ENCODE data around the gene EPS8L3. TPM values are rescaled to one million over a fixed set of nuclear protein-coding genes. Genes with fewer than 3 reads are reported as not detected.

The EPS8L3 gene
- total and polyA plus RNA-seq, 2 experiments from 2014 or later, result not detected

GRCh38 chr1:109716570-109717090 is 47.1 kb downstream of the EPS8L3 start:
- H3K9me2 ChIP-seq (ENCODE audit: insufficient read depth), result no peaks in the 10 kb centered on the region

DNA sequence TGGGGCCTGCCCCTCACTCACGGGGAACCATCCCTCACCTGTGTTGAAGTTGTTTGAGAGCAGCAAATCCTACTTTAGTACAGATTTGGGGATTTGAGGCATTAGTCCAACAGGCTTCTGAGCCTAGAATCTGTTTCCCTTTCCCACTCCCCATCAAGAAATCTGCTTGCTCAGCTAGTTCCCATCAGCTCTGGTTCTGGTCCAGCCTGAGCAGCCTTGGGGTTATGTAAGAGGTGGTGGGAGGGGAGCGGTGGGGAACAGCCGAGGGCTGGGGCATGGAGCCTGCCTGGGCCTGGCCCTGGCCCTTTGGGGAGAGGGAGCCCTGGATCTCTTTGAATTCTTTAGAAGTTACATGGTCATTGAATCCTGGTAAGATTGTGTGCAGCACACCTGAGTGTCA is 47.6 kb downstream of the EPS8L3 start:
- in situ Hi-C loops (cut with MboI), result no loop called here
- 49 to 62% methylated on average over 3 of the region's 3 CpGs for WGBS, 2 experiments (ENCODE audit: low coverage in 1 of 2, low lambda C conversion rate in 2 of 2, missing lambda C conversion rate in 2 of 2)
- peaks cover 19% of the 10 kb centered on the region for H3F3A ChIP-seq (ENCODE audit: insufficient read depth)
- no peak for TF ChIP-seq EZH2 (IDR thresholded peaks at IDR 0.05; ENCODE audit: insufficient read depth, poor library complexity, severe bottlenecking)
- TF ChIP-seq EZH2phosphoT487 (IDR thresholded peaks at IDR 0.05; ENCODE audit: insufficient read depth, low read depth), result no peak
- H3K4me2 ChIP-seq (ENCODE audit: unreplicated experiment), result no peak overlapping the region
- H3K36me3 ChIP-seq (ENCODE audit: low read depth), result no peaks in the 10 kb centered on the region
- H3K27ac ChIP-seq, result no peak overlapping the region
- H4K20me1 ChIP-seq (ENCODE audit: insufficient read depth), result no peaks in the 10 kb centered on the region
- no peaks in the 10 kb centered on the region for H3K79me2 ChIP-seq (ENCODE audit: insufficient read depth)
- H3K9me3 ChIP-seq (ENCODE audit: low read depth), result no peaks in the 10 kb centered on the region
- no peak overlapping the region for H3K4me3 ChIP-seq
- DNase-seq, result no peak
- H3K4me1 ChIP-seq (ENCODE audit: insufficient read depth), result peaks cover 16% of the 10 kb centered on the region
- no peaks in the 10 kb centered on the region for H3K27me3 ChIP-seq (replicated peaks; ENCODE audit: insufficient read depth)
- H3K9ac ChIP-seq, result no peak overlapping the region
- H2AFZ ChIP-seq, result no peak overlapping the region
- H3K9me2 ChIP-seq (ENCODE audit: insufficient read depth), result no peaks in the 10 kb centered on the region

More at GRCh38 chr1:109716570-109717090, 47.1 kb downstream of the EPS8L3 start:
- Histone ChIP-seq H3K9me3 (ENCODE audit: low read depth) (no peaks in the 10 kb centered on the region), H3K27me3 (replicated peaks; ENCODE audit: insufficient read depth) (no peaks in the 10 kb centered on the region), H3K9ac (no peak overlapping the region), H3K79me2 (ENCODE audit: insufficient read depth) (no peaks in the 10 kb centered on the region), H3K36me3 (ENCODE audit: low read depth) (no peaks in the 10 kb centered on the region), H4K20me1 (ENCODE audit: insufficient read depth) (no peaks in the 10 kb centered on the region), H3K4me2 (ENCODE audit: unreplicated experiment) (no peak overlapping the region), H2AFZ (no peak overlapping the region), H3K4me3 (no peak overlapping the region), H3K4me1 (ENCODE audit: insufficient read depth) (peaks cover 16% of the 10 kb centered on the region), H3F3A (ENCODE audit: insufficient read depth) (peaks cover 19% of the 10 kb centered on the region), H3K27ac (no peak overlapping the region)
- in situ Hi-C loops (cut with MboI), result no loop called here
- DNase-seq, result no peak
- TF ChIP-seq EZH2phosphoT487 (IDR thresholded peaks at IDR 0.05; ENCODE audit: insufficient read depth, low read depth) (no peak), EZH2 (IDR thresholded peaks at IDR 0.05; ENCODE audit: insufficient read depth, poor library complexity, severe bottlenecking) (no peak)
- 20 to 25% methylated on average over 3 of the region's 3 CpGs for WGBS, 2 experiments (ENCODE audit: low coverage in 1 of 2, low lambda C conversion rate in 2 of 2, missing lambda C conversion rate in 2 of 2)

GRCh38 chr1:109714661-109715372 is 48.9 kb downstream of the EPS8L3 start:
- Histone ChIP-seq H3K27ac (no peak overlapping the region), H2AFZ (no peak overlapping the region), H3K9ac (no peak overlapping the region), H3F3A (ENCODE audit: insufficient read depth) (peaks cover 17% of the 10 kb centered on the region), H3K79me2 (ENCODE audit: insufficient read depth) (no peaks in the 10 kb centered on the region), H3K4me2 (ENCODE audit: unreplicated experiment) (no peak overlapping the region), H3K9me3 (ENCODE audit: low read depth) (no peaks in the 10 kb centered on the region), H3K4me1 (ENCODE audit: insufficient read depth) (peaks cover 13% of the 10 kb centered on the region), H3K4me3 (no peak overlapping the region), H4K20me1 (ENCODE audit: insufficient read depth) (no peaks in the 10 kb centered on the region), H3K36me3 (ENCODE audit: low read depth) (no peaks in the 10 kb centered on the region), H3K27me3 (replicated peaks; ENCODE audit: insufficient read depth) (no peaks in the 10 kb centered on the region), H3K9me2 (ENCODE audit: insufficient read depth) (no peaks in the 10 kb centered on the region)
- 80 to 83% methylated on average over 12 of the region's 12 CpGs for WGBS, 2 experiments (ENCODE audit: low coverage in 1 of 2, low lambda C conversion rate in 2 of 2, missing lambda C conversion rate in 2 of 2)
- DNase-seq, result no peak
- in situ Hi-C loops (cut with MboI), result no loop called here
- TF ChIP-seq EZH2 (IDR thresholded peaks at IDR 0.05; ENCODE audit: insufficient read depth, poor library complexity, severe bottlenecking) (no peak), EZH2phosphoT487 (IDR thresholded peaks at IDR 0.05; ENCODE audit: insufficient read depth, low read depth) (no peak)

- no peaks in the 10 kb centered on the region for H3K27me3 ChIP-seq (replicated peaks; ENCODE audit: insufficient read depth)
- 88% methylated on average over 5 of the region's 5 CpGs for WGBS, 2 experiments (ENCODE audit: low coverage in 1 of 2, low lambda C conversion rate in 2 of 2, missing lambda C conversion rate in 2 of 2)
- H3F3A ChIP-seq (ENCODE audit: insufficient read depth), result peaks cover 5% of the 10 kb centered on the region
- H3K27ac ChIP-seq, result no peak overlapping the region
- H4K20me1 ChIP-seq (ENCODE audit: insufficient read depth), result no peaks in the 10 kb centered on the region
- H2AFZ ChIP-seq, result no peak overlapping the region
- in situ Hi-C loops (cut with MboI), result no loop called here
- H3K4me1 ChIP-seq (ENCODE audit: insufficient read depth), result peaks cover 1% of the 10 kb centered on the region
- no peak overlapping the region for H3K4me2 ChIP-seq (ENCODE audit: unreplicated experiment)
- no peaks in the 10 kb centered on the region for H3K79me2 ChIP-seq (ENCODE audit: insufficient read depth)
- TF ChIP-seq EZH2phosphoT487 (IDR thresholded peaks at IDR 0.05; ENCODE audit: insufficient read depth, low read depth) (no peak), EZH2 (IDR thresholded peaks at IDR 0.05; ENCODE audit: insufficient read depth, poor library complexity, severe bottlenecking) (no peak)
- no peaks in the 10 kb centered on the region for H3K36me3 ChIP-seq (ENCODE audit: low read depth)
- no peak for DNase-seq
- no peak overlapping the region for H3K4me3 ChIP-seq
- no peak overlapping the region for H3K9ac ChIP-seq
- H3K9me3 ChIP-seq (ENCODE audit: low read depth), result no peaks in the 10 kb centered on the region
- H3K9me2 ChIP-seq (ENCODE audit: insufficient read depth), result no peaks in the 10 kb centered on the region
These were observed 50.1 kb downstream of the EPS8L3 start for GRCh38 chr1:109713636-109714035.

Data from GM23248 (cell line).